ENCODE measurements around the gene TSPAN16.
A peak's percentile ranks its signal among the peaks of the same experiment; 100 is the strongest.
"Not testable (repeated sequence)": the region's sequence is repeated elsewhere in the genome, so short reads cannot be mapped to it uniquely, and the experiment has no call there.

TSPAN16 gene

GRCh38 chr19:11320278-11320995, 24.5 kb downstream of the TSPAN16 start:
- DNase-seq (ENCODE audit: low spot score): not testable (repeated sequence)

DNA sequence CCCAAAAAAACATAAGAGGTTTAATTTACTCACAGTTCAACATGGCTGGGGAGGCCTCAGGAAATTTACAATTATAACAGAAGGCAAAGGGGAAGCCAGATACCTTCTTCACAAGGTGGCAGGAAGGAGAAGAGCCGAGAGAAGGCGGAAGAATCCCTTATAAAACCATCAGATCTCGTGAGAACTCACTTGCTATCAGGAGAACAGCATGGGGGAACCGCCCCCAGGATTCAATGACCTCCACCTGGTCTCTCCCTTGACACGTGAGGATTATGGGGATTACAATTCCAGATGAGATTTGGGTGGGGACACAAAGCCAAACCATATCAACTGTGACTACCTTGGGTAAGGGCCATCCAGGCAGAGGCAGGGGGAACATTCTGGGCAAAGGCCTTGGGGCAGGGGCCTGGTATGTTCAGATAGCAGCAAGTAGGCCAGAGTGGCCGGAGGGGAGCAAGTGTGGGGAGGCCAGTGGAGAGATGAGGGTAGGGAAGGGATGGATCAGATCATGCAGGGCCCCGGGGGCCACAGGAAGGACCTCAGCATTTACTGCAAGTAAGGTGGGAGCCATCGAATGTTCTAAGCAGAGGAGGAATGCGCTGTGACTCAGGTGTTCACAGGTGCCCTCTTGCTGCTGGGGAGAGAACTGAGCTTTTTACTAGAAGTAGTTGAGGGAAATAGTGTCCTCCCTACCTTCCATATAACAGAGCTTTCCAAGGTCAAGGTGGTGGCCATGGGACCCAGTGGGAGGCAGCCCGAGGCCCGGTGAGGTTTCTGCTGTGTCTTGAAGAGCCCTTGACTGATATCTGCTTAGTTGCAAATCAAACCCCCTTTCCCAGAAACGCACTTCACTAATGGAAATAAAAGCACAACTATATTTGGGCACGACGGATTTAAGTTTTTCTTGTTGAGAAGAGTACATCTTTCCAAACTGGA, 25.5 kb downstream of the TSPAN16 start:
- DNase-seq (ENCODE audit: low spot score): no peak

GRCh38 chr19:11322269-11323024, 26.5 kb downstream of the TSPAN16 start:
- DNase-seq (ENCODE audit: low spot score): no peak

GRCh38 chr19:11323601-11324078, 27.7 kb downstream of the TSPAN16 start:
- DNase-seq (ENCODE audit: low spot score): no peak

DNA sequence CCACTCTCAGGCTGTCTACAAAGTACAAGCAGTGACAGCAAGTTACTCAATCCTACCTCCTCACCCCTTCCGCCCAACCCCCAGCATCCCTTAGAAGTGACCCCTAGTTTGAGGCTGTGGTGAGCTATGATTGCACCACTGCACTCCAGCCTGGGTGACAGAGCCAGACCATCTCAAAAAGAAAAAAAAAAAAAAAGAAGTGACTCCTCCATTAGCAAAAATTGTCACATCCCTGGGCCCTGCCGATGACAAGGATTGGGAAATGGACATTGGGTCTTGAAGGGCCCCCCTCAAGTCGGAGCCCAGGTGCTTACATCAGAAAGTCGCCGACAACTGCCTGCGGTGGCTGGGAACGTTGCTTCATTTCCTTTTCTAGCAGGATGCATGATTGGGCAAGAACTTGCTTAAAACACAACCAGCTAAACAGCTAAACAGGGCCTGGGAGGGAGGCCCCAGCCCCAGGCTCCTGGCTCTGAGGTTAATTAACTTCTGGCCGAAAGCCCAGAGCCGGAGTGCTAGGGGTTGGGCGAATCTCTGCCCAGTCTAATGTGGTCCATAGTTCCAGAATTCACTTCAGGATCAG, 28.2 kb downstream of the TSPAN16 start:
- DNase-seq (ENCODE audit: low spot score): no peak

- no peak for DNase-seq (ENCODE audit: low spot score)
Measured at GRCh38 chr19:11324748-11325389, 28.9 kb downstream of the TSPAN16 start.

DNA sequence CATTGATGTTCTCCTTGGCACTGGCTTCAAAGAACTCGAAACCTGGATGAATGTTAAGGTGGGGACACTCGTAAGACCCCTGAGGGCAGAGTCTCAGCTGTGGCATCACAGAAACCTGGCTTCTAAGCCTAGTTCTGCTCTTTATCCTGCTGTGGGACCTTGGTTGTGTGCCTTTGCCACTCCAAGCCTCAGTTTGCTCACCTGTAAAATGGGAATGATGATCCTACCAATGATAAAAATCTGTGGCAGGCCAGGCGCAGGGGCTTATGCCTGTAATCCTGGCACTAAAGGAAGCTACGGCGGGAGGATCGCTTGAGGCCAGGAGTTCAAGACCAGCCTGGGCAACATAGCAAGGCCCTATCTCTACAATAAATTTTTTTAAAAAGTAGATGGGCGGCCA, 29.6 kb downstream of the TSPAN16 start:
- no peak for DNase-seq (ENCODE audit: low spot score)

GRCh38 chr19:11330127-11330526, 34.2 kb downstream of the TSPAN16 start:
- no peak for DNase-seq (ENCODE audit: low spot score)

DNA sequence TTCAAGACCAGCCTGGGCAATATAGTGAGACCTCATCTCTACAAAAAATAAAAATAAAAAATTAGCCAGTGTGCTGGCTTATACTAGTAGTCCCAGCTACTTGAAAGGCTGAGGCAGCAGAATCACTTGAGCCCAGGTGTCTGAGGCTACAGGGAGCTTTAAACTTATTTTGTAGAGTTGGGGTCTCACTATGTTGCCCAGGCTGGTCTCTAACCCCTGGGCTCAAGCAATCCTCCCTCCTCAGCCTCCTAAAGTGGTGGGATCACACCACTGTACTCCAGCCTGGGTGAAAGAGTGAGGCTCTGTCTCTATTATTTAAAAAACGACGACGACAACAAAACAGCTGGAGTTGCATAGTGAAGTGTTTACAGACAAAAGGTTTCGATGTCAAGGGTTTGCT, 35.5 kb downstream of the TSPAN16 start:
- no peak for DNase-seq (ENCODE audit: low spot score)

- DNase-seq (ENCODE audit: low spot score): no peak
Measured at GRCh38 chr19:11332822-11333221, 36.9 kb downstream of the TSPAN16 start.

GRCh38 chr19:11333838-11334237, 37.9 kb downstream of the TSPAN16 start:
- DNase-seq (ENCODE audit: low spot score): not testable (repeated sequence)

GRCh38 chr19:11335449-11336146, 39.6 kb downstream of the TSPAN16 start:
- no peak for DNase-seq (ENCODE audit: low spot score)

DNA sequence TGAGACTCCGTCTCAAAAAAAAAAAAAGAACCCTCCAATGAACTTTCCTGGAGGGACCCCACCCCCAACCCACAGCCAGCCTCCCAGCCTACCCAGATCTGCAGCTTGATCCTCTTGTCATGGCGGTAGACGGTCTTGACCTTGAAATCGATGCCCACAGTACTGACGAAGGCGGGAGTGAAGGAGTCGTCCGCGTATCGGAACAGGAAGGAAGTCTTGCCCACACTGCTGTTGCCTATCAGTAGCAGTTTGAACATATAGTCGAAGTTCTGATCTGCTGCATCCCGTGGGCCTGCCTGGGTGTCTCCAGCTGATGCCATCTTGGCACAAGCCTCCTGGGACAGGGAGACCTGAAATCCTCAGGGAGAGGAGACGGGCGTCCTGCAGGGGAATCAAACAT, 41.1 kb downstream of the TSPAN16 start:
- no peak for DNase-seq (ENCODE audit: low spot score)

GRCh38 chr19:11338121-11338520, 42.2 kb downstream of the TSPAN16 start:
- no peak for DNase-seq (ENCODE audit: low spot score)

GRCh38 chr19:11338569-11339253, 42.8 kb downstream of the TSPAN16 start:
- DNase-seq (ENCODE audit: low spot score): no peak

DNA sequence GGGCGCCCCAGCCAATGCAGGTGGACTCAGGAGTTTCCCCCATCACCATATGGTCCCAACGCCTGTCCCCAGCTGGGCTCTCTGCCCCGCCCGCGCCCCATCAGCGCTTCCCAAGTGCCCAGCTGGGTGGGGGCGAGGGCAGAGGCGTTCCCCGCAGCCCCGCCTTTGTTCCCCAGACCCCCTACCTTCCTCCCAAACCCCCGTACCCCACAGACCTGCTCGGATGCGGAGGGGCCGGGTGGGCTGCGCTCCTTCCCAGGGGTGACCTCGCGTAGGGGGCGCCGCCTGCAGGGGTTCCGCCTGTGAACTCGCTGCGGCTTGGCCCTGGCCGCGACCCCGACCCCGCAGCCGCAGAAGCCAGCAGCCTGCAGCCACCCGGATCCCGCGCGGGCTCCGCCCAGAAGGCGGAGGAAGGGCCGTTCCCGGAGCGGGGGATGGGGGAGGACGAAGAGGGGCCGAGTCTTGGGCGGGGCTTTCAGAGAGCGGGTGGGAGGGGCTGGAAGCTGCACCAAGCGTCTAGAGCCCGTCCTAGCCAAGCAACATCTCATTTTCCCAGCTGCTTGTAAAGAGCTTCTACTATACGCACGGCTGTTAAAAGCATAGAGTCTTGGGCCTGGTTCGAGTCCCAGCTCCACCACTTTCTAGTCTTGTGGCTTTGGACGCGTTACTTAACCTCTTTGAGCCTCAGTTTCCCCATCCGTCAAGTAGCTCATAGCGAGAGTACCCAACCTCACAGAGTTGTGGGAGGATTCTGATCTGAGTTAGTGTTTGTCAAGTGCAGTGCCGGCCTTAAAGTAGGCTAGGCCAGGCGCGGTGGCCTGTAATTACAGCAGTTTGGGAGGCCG, 43.5 kb downstream of the TSPAN16 start, which contains the start of gene RAB3D:
TSS of gene RAB3D (minus strand) at position 404 of the 845 bp plus-strand sequence. CDS start 2,258 bp downstream, outside the sequence.
- peak; percentile 81 for DNase-seq (ENCODE audit: low spot score)

DNA sequence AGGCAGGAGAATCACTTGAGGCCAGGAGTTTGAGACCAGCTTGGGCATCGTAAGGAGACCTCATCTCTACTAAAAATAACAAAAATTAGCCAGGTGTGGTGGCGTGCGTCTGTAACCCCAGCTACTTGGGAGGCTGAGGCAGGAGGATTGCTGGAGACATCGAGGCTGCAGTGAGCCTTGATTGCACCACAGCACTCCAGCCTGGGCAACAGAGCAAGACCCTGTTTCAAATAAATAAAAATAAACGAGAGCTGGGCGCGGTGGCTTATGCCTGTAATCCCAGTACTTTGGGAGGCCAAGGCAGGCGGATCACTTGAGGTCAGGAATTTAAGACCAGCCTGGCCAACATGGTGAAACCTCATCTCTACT, 44.1 kb downstream of the TSPAN16 start:
- not testable (repeated sequence) for DNase-seq (ENCODE audit: low spot score)

DNA sequence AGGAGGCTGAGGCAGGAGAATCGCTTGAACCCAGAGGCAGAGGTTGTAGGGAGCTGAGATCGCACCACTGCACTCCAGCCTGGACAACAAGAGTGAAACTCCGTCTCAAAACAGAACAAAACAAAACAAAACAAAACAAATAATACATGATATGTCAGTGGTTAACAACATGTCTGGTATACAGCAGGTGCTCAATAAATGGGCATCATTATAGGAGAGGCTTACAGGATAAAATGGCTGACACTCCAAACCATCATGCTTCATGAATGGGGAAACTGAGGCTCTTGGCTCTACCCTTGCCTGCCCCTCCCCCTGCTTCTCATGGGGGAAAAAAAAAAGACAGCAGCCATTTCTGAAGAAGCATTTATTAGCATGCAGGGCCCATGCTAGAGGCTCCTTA, 46.5 kb downstream of the TSPAN16 start:
- no peak for DNase-seq (ENCODE audit: low spot score)
